NT2/D1 (cell line): ENCODE data around the gene UGT8.

Experiments
- YY1 ChIP-seq: IDR thresholded peaks from 2 replicates; pipeline ENCODE4 v1.6.1; 2011; ENCODE audit not compliant: insufficient read length, insufficient read depth
- ZNF274 ChIP-seq: IDR thresholded peaks from 2 replicates; pipeline ENCODE4 v1.6.1; 2011; ENCODE audit warnings: mild to moderate bottlenecking, low read depth, low read length

- no peak for TF ChIP-seq ZNF274
- no peak for TF ChIP-seq YY1
These were observed 1.4 kb downstream of the UGT8 start for GRCh38 chr4:114599903-114600552.
